ENCODE data around the gene MAGI2. TPM values are rescaled to one million over a fixed set of nuclear protein-coding genes. Genes with fewer than 3 reads are reported as not detected.
A peak's percentile ranks its signal among the peaks of the same experiment; 100 is the strongest.

The MAGI2 gene
- total RNA-seq, 1 experiment from 2014 or later, result 14.3 TPM

DNA sequence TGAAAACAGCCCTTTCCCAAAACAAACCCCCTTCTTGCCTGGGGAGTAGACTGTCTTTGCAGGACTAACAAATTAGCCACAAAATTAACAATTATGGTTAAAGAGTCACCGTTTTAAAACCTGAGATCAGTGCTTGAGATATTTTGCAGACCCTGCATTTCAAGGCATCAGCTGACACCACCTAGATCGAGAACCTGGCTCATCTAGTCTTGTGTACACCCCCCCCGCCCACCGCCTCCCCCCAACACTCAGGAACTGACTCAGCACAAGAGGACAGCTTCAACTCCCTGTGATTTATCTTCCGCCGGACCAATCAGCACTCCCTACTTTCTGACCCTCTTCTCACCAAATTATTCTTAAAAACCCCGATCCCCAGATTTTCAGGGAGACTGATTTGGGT, 917.8 kb downstream of the MAGI2 start:
- no peak overlapping the region for H3K14ac ChIP-seq (ENCODE audit: insufficient read depth, low read length)
- Mint-ChIP-seq H3K36me3 (ENCODE audit: insufficient read depth in 1 of 3, low read depth in 3 of 3) (peaks cover 13 to 42% (median 27%) of the 10 kb centered on the region in 3 experiments), H3K27me3 (ENCODE audit: low read depth) (no peaks in the 10 kb centered on the region), H3K4me3 (no peak overlapping the region), H3K4me1 (peaks cover 16% of the 10 kb centered on the region in 2 experiments), H3K9me3 (peaks cover 12% of the 10 kb centered on the region in 2 experiments), H3K27ac (peak overlapping the region in 1 of 3 experiments; percentile 43; a peak in 1 of 7 replicates)
- no peak overlapping the region for H3K9ac ChIP-seq (ENCODE audit: extremely low read depth, insufficient read length, low read length)
- H3K27me3 ChIP-seq (ENCODE audit: insufficient read depth, low read length), result no peaks in the 10 kb centered on the region
- H2AK5ac ChIP-seq (ENCODE audit: insufficient read length, low read length), result no peak overlapping the region
- H2AFZ ChIP-seq (ENCODE audit: low read length), result no peak overlapping the region
- no peaks in the 10 kb centered on the region for H3K79me2 ChIP-seq (ENCODE audit: insufficient read depth, low read length)
- H3K56ac ChIP-seq (ENCODE audit: insufficient read length, low read depth, low read length), result no peak overlapping the region
- no peaks in the 10 kb centered on the region for H3K79me1 ChIP-seq (ENCODE audit: insufficient read depth, low read depth, low read length, poor library complexity, severe bottlenecking)
- no peak overlapping the region for H3K18ac ChIP-seq (ENCODE audit: insufficient read length, low read depth, low read length)
- H3T11ph ChIP-seq (ENCODE audit: low read length), result no peak overlapping the region
- DNase-seq, result no peak
- H2BK20ac ChIP-seq (ENCODE audit: low read depth, low read length, poor library complexity, severe bottlenecking), result no peak overlapping the region
- no peak overlapping the region for H3K4me2 ChIP-seq (ENCODE audit: insufficient read depth, insufficient read length, low read length)
- no peak overlapping the region for H3K27ac ChIP-seq (ENCODE audit: insufficient read length, low read depth, low read length)
- H2BK5ac ChIP-seq (ENCODE audit: insufficient read length, low read length), result no peak overlapping the region
- no peaks in the 10 kb centered on the region; the same call in 1 of the 2 replicates for H3K4me1 ChIP-seq (ENCODE audit: insufficient read depth, low read length)
- no peak overlapping the region for H4K5ac ChIP-seq (ENCODE audit: insufficient read length, low read depth, low read length)
- WGBS (ENCODE audit: extremely low coverage, insufficient read length, low lambda C conversion rate), result no CpG with 5 or more reads among the region's 7 CpGs
- H3K23ac ChIP-seq (ENCODE audit: insufficient read length, low read depth, low read length), result no peak overlapping the region
- H3K9me3 ChIP-seq (ENCODE audit: control insufficient read depth, low read depth, low read length), result no peaks in the 10 kb centered on the region
- H3K23me2 ChIP-seq (ENCODE audit: insufficient read length, low read depth, low read length, poor library complexity, severe bottlenecking), result no peaks in the 10 kb centered on the region
- H2BK15ac ChIP-seq (ENCODE audit: low read depth, low read length), result no peak overlapping the region
- H2BK120ac ChIP-seq (ENCODE audit: low read depth, low read length, poor library complexity, severe bottlenecking), result no peak overlapping the region
- H4K8ac ChIP-seq (replicated peaks; ENCODE audit: insufficient read length, low read depth, low read length), result no peak overlapping the region
- no peak overlapping the region for H2BK12ac ChIP-seq (ENCODE audit: insufficient read length, low read depth, low read length)
- no peak overlapping the region for H4K91ac ChIP-seq (ENCODE audit: insufficient read length, low read depth, low read length)
- TF ChIP-seq, protein P1, sequence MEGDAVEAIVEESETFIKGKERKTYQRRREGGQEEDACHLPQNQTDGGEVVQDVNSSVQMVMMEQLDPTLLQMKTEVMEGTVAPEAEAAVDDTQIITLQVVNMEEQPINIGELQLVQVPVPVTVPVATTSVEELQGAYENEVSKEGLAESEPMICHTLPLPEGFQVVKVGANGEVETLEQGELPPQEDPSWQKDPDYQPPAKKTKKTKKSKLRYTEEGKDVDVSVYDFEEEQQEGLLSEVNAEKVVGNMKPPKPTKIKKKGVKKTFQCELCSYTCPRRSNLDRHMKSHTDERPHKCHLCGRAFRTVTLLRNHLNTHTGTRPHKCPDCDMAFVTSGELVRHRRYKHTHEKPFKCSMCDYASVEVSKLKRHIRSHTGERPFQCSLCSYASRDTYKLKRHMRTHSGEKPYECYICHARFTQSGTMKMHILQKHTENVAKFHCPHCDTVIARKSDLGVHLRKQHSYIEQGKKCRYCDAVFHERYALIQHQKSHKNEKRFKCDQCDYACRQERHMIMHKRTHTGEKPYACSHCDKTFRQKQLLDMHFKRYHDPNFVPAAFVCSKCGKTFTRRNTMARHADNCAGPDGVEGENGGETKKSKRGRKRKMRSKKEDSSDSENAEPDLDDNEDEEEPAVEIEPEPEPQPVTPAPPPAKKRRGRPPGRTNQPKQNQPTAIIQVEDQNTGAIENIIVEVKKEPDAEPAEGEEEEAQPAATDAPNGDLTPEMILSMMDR (conservative IDR thresholded peaks at IDR 0.05), result no peak
- no peak overlapping the region for H3K4ac ChIP-seq (ENCODE audit: low read depth, low read length)
- no peaks in the 10 kb centered on the region for H4K20me1 ChIP-seq (ENCODE audit: control insufficient read depth, insufficient read depth, insufficient read length)
